Effector memory CD4-positive, alpha-beta T cell (primary cell): Measurements from ENCODE around the gene DOP1A.

Experiments
- DNase-seq, 3 donors: peaks; one replicate each; pipeline ENCODE4 v3.0.0-alpha.2; 2020
- H3K27ac ChIP-seq: 2 replicates; pipeline ENCODE4 v1.7.0; 2013; ENCODE audit warnings: mild to moderate bottlenecking, low read length, moderate library complexity; ENCODE audit not compliant: insufficient read depth, poor library complexity, severe bottlenecking
- H3K27me3 ChIP-seq: replicated peaks from 2 replicates; pipeline ENCODE4 v1.7.0; 2013; ENCODE audit warnings: mild to moderate bottlenecking, low read length; ENCODE audit not compliant: insufficient read depth, control insufficient read depth, poor library complexity, severe bottlenecking
- H3K36me3 ChIP-seq: 2 replicates; pipeline ENCODE4 v1.7.0; 2013; ENCODE audit warnings: mild to moderate bottlenecking, low read length, moderate library complexity; ENCODE audit not compliant: control insufficient read depth, insufficient read depth
- H3K4me1 ChIP-seq: 2 replicates; pipeline ENCODE4 v1.7.0; 2013; ENCODE audit warnings: low read length, mild to moderate bottlenecking; ENCODE audit not compliant: control insufficient read depth, insufficient read depth, poor library complexity, severe bottlenecking
- H3K4me3 ChIP-seq: 2 replicates; pipeline ENCODE4 v1.7.0; 2013; ENCODE audit warnings: low read length, low read depth, mild to moderate bottlenecking; ENCODE audit not compliant: insufficient read depth, poor library complexity, severe bottlenecking
- H3K9me3 ChIP-seq: 2 replicates; pipeline ENCODE4 v1.7.0; 2013; ENCODE audit warnings: mild to moderate bottlenecking, low read length, moderate library complexity; ENCODE audit not compliant: control insufficient read depth

DOP1A gene

DNA sequence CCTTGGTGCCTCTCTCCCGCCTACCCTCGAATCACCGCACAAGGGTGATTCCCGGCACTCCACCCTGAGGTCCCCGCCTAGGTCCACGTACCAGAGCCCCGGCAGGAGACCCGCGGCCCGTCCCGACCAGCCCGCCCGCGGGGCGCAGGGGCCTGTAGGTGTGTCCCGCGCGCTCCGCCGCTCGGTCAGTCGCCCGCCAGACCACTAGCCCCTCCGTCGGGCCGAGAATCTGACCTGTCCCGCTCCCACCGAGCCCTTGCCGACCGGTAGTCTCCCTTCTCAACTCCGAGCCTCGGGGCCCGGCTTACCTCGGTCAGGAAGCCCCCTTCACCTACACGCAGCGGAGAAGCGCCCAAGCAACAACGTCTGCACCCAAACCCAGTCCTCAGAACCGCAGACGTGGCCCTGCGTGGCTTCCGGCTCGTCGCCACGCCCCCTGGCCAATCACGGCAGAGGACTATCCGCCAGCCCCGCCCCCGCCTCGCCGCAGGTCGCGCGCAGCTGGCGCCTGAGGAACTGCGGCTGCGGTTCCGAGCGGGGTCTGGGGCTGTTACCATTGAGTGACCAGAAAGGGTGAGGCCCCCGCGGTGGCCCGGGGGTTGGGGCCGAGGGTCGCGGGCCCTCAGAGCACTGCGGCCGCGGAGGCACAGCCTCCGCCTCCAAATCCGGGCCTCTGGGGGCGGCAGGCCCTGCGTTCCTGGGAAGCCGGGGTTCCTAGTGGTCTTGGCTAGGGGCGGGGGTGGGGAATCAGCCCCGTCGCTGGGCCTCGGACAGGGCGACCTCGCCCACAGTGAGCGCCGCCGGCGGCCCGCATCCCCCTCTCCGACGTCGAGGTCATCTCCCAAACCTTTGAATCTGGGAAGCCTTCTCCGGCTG lies 125.6 kb downstream of the DOP1A start, which contains the start of the genes PGM3 and RWDD2A:
TSS of gene PGM3 (minus strand) at position 395 of the 876 bp plus-strand sequence. CDS start 2,253 bp downstream, outside the sequence.
TSS of gene RWDD2A (plus strand) at position 487 of the 876 bp plus-strand sequence. CDS start 1,095 bp downstream, outside the sequence.
- no peaks in the 10 kb centered on the region for H3K27me3 ChIP-seq
- peak within 1 kb of the TSS; percentile 94 for H3K4me3 ChIP-seq
- peaks cover 5% of the 10 kb centered on the region for H3K4me1 ChIP-seq

DNA sequence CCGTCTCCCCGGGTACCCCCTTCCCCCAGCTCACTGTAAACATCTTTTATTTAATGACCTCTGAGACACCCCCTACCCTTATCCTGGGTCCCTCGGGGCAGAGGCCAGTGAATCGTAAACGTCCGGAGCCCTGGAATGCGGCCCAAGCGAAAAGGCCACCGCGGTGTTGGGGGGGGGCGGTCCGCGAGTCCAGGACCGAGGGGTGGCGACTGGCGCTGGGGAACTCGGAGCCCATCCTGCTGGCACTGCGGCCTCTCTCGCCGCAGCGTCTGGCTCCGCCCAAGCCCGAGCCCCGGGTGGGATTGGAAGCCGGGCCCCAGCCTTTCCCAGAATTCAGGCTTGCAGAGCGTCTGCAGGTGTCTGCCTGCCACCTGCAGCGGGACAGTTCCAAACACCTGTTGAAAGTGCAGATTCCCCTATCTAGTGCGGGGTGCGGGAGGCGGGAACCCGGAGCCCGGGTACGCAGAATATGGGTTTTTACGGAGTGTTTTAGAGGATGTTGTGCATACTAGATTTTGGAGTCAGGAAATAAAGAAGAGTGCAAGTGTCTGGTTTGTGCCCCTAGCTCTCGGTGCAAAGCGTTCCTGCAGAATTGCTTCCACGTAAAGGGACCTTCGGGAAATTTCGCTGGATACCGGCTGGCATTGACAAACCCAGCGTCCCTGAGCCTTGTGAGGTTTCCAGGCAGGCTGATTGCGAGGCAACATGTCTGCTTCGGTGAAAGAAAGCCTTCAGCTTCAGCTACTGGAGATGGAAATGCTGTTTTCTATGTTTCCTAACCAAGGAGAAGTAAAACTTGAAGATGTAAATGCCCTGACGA lies 126.5 kb downstream of the DOP1A start:
- H3K4me3 ChIP-seq: peak overlapping the region; percentile 94
- H3K36me3 ChIP-seq: no peaks in the 10 kb centered on the region
- peak in 2 of 3 donors; percentile 6 to 26 for DNase-seq
- H3K27me3 ChIP-seq: no peaks in the 10 kb centered on the region
- peaks cover 5% of the 10 kb centered on the region for H3K4me1 ChIP-seq
- no peaks in the 10 kb centered on the region for H3K9me3 ChIP-seq
- peak overlapping the region; percentile 82 for H3K27ac ChIP-seq

More for the DNA sequence above, 125.6 kb downstream of the DOP1A start, which contains the start of the genes PGM3 and RWDD2A:
- Histone ChIP-seq H3K9me3 (no peaks in the 10 kb centered on the region), H3K27ac (peak within 1 kb of the TSS; percentile 82), H3K36me3 (no peaks in the 10 kb centered on the region)
- peak; percentile 83 to 84 (median 84) for DNase-seq

DNA sequence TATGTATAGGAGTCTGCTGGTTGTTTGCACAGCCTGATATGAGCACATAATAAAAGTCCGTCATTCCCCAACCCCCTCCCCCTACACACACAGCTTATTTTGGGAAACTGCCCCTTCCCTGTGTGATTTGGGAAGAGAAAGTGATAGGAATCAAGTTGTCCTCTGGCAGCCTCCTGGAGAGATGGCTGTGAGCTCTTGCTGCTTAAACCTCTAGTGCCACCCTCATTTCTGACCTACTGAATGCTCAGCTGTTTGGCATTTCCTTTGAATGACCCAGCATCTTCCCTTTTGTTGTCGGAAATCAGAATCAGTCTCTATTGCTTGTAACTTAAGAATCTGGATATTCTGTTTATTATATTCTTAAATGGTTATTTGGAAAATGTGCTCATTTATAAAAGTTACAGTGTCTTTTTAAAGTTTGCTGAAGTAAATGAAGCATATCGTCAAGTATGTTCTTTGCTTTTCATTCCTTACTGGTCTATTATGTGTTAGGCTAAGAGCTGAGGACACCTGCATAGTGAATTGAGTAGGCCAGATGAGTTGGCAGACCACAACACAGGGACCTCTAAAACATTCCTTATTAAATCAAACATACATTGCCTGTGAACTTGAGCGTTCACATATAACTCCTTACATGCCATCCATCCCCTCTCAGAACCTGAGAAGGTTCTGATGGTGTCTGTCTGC lies 131.2 kb downstream of the DOP1A start:
- no peak for DNase-seq
- H3K27ac ChIP-seq: no peak overlapping the region

GRCh38 chr6:83199173-83199862 lies 131.8 kb downstream of the DOP1A start:
- no peak overlapping the region for H3K27ac ChIP-seq
- H3K4me1 ChIP-seq: no peaks in the 10 kb centered on the region
- no peaks in the 10 kb centered on the region for H3K9me3 ChIP-seq
- H3K27me3 ChIP-seq: no peaks in the 10 kb centered on the region
- H3K36me3 ChIP-seq: no peaks in the 10 kb centered on the region
- H3K4me3 ChIP-seq: no peak overlapping the region
- no peak for DNase-seq

More for the DNA sequence above, 131.2 kb downstream of the DOP1A start:
- H3K4me3 ChIP-seq: no peak overlapping the region
- H3K27me3 ChIP-seq: no peaks in the 10 kb centered on the region
- H3K4me1 ChIP-seq: no peaks in the 10 kb centered on the region
- H3K9me3 ChIP-seq: no peaks in the 10 kb centered on the region
- H3K36me3 ChIP-seq: no peaks in the 10 kb centered on the region

- no peaks in the 10 kb centered on the region for H3K9me3 ChIP-seq
- DNase-seq: no peak
Observed at GRCh38 chr6:83199863-83200225, 132.4 kb downstream of the DOP1A start.

GRCh38 chr6:83202031-83202430 lies 134.6 kb downstream of the DOP1A start:
- Histone ChIP-seq H3K9me3 (no peaks in the 10 kb centered on the region), H3K27me3 (no peaks in the 10 kb centered on the region), H3K4me3 (no peak overlapping the region), H3K4me1 (no peaks in the 10 kb centered on the region), H3K36me3 (no peaks in the 10 kb centered on the region), H3K27ac (no peak overlapping the region)
- DNase-seq: no peak

More at GRCh38 chr6:83199863-83200225, 132.4 kb downstream of the DOP1A start:
- H3K4me1 ChIP-seq: no peaks in the 10 kb centered on the region
- H3K4me3 ChIP-seq: no peak overlapping the region
- H3K27me3 ChIP-seq: no peaks in the 10 kb centered on the region
- no peak overlapping the region for H3K27ac ChIP-seq
- H3K36me3 ChIP-seq: no peaks in the 10 kb centered on the region

GRCh38 chr6:83215131-83216047 lies 147.9 kb downstream of the DOP1A start:
- Histone ChIP-seq H3K27me3 (no peaks in the 10 kb centered on the region), H3K27ac (no peak overlapping the region), H3K4me1 (no peaks in the 10 kb centered on the region), H3K4me3 (no peak overlapping the region), H3K9me3 (no peaks in the 10 kb centered on the region), H3K36me3 (no peaks in the 10 kb centered on the region)
- peak in 2 of 3 donors; percentile 5 to 26 for DNase-seq

DNA sequence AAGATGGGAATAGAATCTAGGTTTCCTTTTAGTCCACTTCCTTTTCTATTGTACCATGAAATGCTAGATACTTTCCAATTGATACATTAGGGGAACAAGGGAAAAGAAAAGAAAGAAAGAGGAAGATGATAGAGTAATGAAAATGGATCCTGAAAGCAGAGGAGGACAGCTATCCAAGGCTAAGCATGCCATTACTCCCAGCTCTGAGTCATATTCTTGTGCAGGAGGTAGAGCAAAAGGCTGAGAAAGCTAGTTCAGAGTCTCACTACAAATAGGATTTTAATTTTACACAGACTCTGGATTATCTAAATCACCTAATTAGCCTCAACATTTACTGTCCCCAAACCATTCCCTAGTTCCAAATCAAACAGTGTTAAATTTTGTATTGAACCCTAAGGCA lies 149.3 kb downstream of the DOP1A start:
- no peak for DNase-seq
- Histone ChIP-seq H3K36me3 (no peaks in the 10 kb centered on the region), H3K27me3 (no peaks in the 10 kb centered on the region), H3K9me3 (no peaks in the 10 kb centered on the region), H3K4me3 (no peak overlapping the region), H3K4me1 (no peaks in the 10 kb centered on the region), H3K27ac (no peak overlapping the region)
